Caco-2 (cell line): Measurements from ENCODE around the gene LNPEP. TPM values are rescaled to one million over a fixed set of nuclear protein-coding genes. Genes with fewer than 3 reads are reported as not detected.

ENCODE experiments used
- BruUV-seq: library from RNA; stranded (reverse); fragments of 400-500 nt; replicated peaks from 2 replicates; lab custom pipeline; 2021; lab: Mats Ljungman, UMichigan
- CTCF ChIA-PET: fragments of 300-600 bp; sonication (Branson Sonifier 250); formaldehyde crosslinking; loops from one replicate; lab custom pipeline; 2022; ENCODE audit warnings: antibody characterized with exemption; lab: Charles Lee
- POLR2A ChIA-PET: fragments of 300-600 bp; sonication (Branson Sonifier 250); formaldehyde crosslinking; loops from one replicate; lab custom pipeline; 2022; ENCODE audit warnings: antibody characterized with exemption; lab: Charles Lee
- DNase-seq, 2 experiments: peaks; one replicate each; pipeline versions ENCODE4 v3.0.0 to v3.0.0-alpha.2; 2020 to 2022
- H3K27me3 ChIP-seq: replicated peaks from 2 replicates; pipeline ENCODE4 v1.6.0; 2011; ENCODE audit warnings: low read length; ENCODE audit not compliant: control insufficient read depth, insufficient read depth
- H3K36me3 ChIP-seq: 2 replicates; pipeline ENCODE4 v1.5.1; 2011; ENCODE audit warnings: low read length; ENCODE audit not compliant: control insufficient read depth, insufficient read depth
- H3K4me1 ChIP-seq: fragments of 250-450 bp; sonication (Bioruptor Pico); 2 replicates; pipeline ENCODE4 v1.5.1; 2020; ENCODE audit warnings: mild to moderate bottlenecking
- H3K4me3 ChIP-seq: 2 replicates; pipeline ENCODE4 v1.5.1; 2011; ENCODE audit warnings: low read depth, mild to moderate bottlenecking, control low read depth, low read length
- H3K9me3 ChIP-seq: fragments of 250-450 bp; sonication (Bioruptor Pico); 2 replicates; pipeline ENCODE4 v1.5.1; 2020; ENCODE audit warnings: mild to moderate bottlenecking, moderate library complexity
- H3K27ac Mint-ChIP-seq: one replicate; pipeline ENCODE4 v1.8.0; 2022; ENCODE audit warnings: mixed read lengths; ENCODE audit not compliant: unreplicated experiment
- H3K27me3 Mint-ChIP-seq: one replicate; pipeline ENCODE4 v1.8.0; 2022; ENCODE audit warnings: mixed read lengths; ENCODE audit not compliant: insufficient read depth, unreplicated experiment
- H3K36me3 Mint-ChIP-seq: one replicate; pipeline ENCODE4 v1.8.0; 2022; ENCODE audit warnings: mild to moderate bottlenecking, mixed read lengths; ENCODE audit not compliant: insufficient read depth, unreplicated experiment
- H3K4me1 Mint-ChIP-seq: one replicate; pipeline ENCODE4 v1.8.0; 2022; ENCODE audit warnings: low read depth, mixed read lengths; ENCODE audit not compliant: unreplicated experiment
- H3K4me3 Mint-ChIP-seq: one replicate; pipeline ENCODE4 v1.8.0; 2022; ENCODE audit warnings: mild to moderate bottlenecking, moderate library complexity, mixed read lengths; ENCODE audit not compliant: unreplicated experiment
- H3K9me3 Mint-ChIP-seq: one replicate; pipeline ENCODE4 v1.8.0; 2022; ENCODE audit warnings: mixed read lengths; ENCODE audit not compliant: unreplicated experiment
- CTCF ChIP-seq, 2 experiments: fragments of 200-600 bp in 1 of 2; IDR thresholded peaks; 1 replicate in 1 of 2; 2 replicates in 1 of 2; pipeline versions ENCODE4 v1.5.1 to v1.8.0; 2011 to 2022; ENCODE audit warnings: antibody characterized with exemption in 1 of 2, control low read depth in 1 of 2, inconsistent platforms in 1 of 2, low read depth in 1 of 2, low read length in 1 of 2, mild to moderate bottlenecking in 1 of 2, moderate library complexity in 1 of 2; ENCODE audit not compliant: insufficient read depth in 1 of 2, severe bottlenecking in 1 of 2, unreplicated experiment in 1 of 2
- intact Hi-C: fragments of 100-400 bp; cut with micrococcal nuclease; formaldehyde crosslinking; loops from one replicate; pipeline ENCODE4 v1.10.0; 2022; ENCODE audit not compliant: unreplicated experiment
- total RNA-seq: library from RNA; stranded (reverse); gene quantifications from 2 replicates; pipeline ENCODE4 v1.2.3, GENCODE V29; 2022

Gene LNPEP
- total RNA-seq, 1 experiment from 2014 or later: 21.4 TPM

GRCh38 chr5:96931605-96932004, 4.3 kb upstream of the LNPEP start:
- ChIA-PET POLR2A (no interaction called here), CTCF (interaction anchor here (0.6 kb wide), 1 partner anchor 198 kb away, joined by 4 read pairs; no protein-coding TSS in a partner anchor)
- Histone ChIP-seq H3K36me3 (no peaks in the 10 kb centered on the region), H3K4me3 (no peak overlapping the region), H3K4me1 (peaks cover 8% of the 10 kb centered on the region; the same call in 1 of the 2 replicates), H3K27me3 (no peaks in the 10 kb centered on the region), H3K9me3 (no peaks in the 10 kb centered on the region)
- Mint-ChIP-seq H3K9me3 (no peaks in the 10 kb centered on the region), H3K4me1 (peaks cover 17% of the 10 kb centered on the region), H3K27me3 (no peaks in the 10 kb centered on the region), H3K36me3 (peaks cover 23% of the 10 kb centered on the region), H3K4me3 (no peak overlapping the region), H3K27ac (no peak overlapping the region)
- intact Hi-C loops: loop anchor here (10.0 kb wide), 2 partner anchors 317 to 1993 kb away; partner anchors contain the start of gene CHD1
- no TSS peak for BruUV-seq
- TF ChIP-seq CTCF (IDR thresholded peaks at IDR 0.05; ENCODE audit: insufficient read depth in 1 of 2, low read depth in 1 of 2, low read length in 1 of 2, severe bottlenecking in 1 of 2, unreplicated experiment in 1 of 2): no peak
- DNase-seq: no peak

GRCh38 chr5:96932026-96932425, 3.9 kb upstream of the LNPEP start:
- no peak for TF ChIP-seq CTCF (IDR thresholded peaks at IDR 0.05; ENCODE audit: insufficient read depth in 1 of 2, low read depth in 1 of 2, low read length in 1 of 2, severe bottlenecking in 1 of 2, unreplicated experiment in 1 of 2)
- no peak for DNase-seq
- no peaks in the 10 kb centered on the region for H3K36me3 ChIP-seq
- no peaks in the 10 kb centered on the region for H3K9me3 ChIP-seq
- ChIA-PET POLR2A (no interaction called here), CTCF (no interaction called here)
- no peaks in the 10 kb centered on the region for H3K27me3 Mint-ChIP-seq
- peaks cover 17% of the 10 kb centered on the region for H3K4me1 Mint-ChIP-seq
- H3K27ac Mint-ChIP-seq: no peak overlapping the region
- H3K27me3 ChIP-seq: no peaks in the 10 kb centered on the region
- H3K4me1 ChIP-seq: peaks cover 9% of the 10 kb centered on the region; the same call in 1 of the 2 replicates
- H3K9me3 Mint-ChIP-seq: no peaks in the 10 kb centered on the region
- no peak overlapping the region for H3K4me3 Mint-ChIP-seq
- BruUV-seq: no TSS peak
- no peak overlapping the region for H3K4me3 ChIP-seq
- intact Hi-C loops: loop anchor here (10.0 kb wide), 2 partner anchors 317 to 1993 kb away; partner anchors contain the start of gene CHD1
- H3K36me3 Mint-ChIP-seq: peaks cover 23% of the 10 kb centered on the region

DNA sequence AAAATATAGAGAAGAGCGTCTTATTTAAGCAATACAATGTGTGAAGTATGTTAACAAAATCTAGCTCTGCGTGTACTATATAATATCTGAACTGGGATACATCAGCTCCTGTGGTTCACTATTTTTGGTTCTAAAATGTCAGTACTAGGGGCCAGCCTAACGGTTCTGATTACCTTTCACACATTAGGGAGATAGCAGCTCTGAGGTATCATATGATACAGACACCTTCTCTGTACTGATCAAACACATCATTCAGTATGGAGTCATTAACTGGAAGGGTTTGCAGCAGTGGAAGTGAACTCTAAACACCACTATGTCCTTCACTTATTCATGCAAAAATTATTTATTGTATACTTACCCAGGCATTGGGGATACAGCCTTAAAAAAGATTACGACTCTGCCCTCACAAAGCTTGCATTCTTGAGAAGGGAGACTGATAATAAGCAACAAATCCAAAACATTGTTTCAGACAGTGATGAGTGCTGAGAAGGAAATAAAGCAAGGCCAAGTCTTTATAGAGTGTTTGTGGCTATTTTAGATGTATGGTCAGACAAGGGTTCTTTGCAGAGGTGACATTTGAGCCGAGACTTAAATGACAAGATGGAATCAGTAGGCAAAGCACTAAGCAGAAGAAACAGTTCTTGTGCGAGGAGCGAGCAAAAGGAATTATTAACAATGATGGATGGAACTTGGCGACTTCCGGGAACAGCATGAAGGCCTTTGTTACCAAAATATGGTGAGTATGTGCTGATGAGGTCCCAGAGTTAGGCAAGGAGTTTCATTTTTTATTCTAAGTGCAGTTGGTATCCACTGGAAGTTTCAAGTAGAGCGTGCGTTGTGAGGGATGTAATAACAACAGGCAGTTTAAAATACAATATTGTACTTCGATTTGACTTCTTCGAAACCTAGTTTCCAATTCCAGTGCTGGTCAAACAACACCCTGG, 1.8 kb upstream of the LNPEP start:
- TF ChIP-seq CTCF (IDR thresholded peaks at IDR 0.05; ENCODE audit: insufficient read depth in 1 of 2, low read depth in 1 of 2, low read length in 1 of 2, severe bottlenecking in 1 of 2, unreplicated experiment in 1 of 2): no peak
- BruUV-seq: TSS peak; percentile 56
- peak overlapping the region; percentile 90 for H3K4me3 ChIP-seq
- no peaks in the 10 kb centered on the region for H3K36me3 ChIP-seq
- H3K9me3 ChIP-seq: no peaks in the 10 kb centered on the region
- H3K27me3 ChIP-seq: no peaks in the 10 kb centered on the region
- POLR2A ChIA-PET: no interaction called here
- Mint-ChIP-seq H3K4me3 (peak overlapping the region; percentile 97), H3K27ac (peak overlapping the region; percentile 97), H3K36me3 (peaks cover 23% of the 10 kb centered on the region), H3K4me1 (peaks cover 24% of the 10 kb centered on the region), H3K9me3 (no peaks in the 10 kb centered on the region), H3K27me3 (no peaks in the 10 kb centered on the region)
- no peak for DNase-seq
- CTCF ChIA-PET: interaction anchor here (1.0 to 1.4 kb wide), 2 partner anchors 65 to 182 kb away, joined by 3 to 4 read pairs; no protein-coding TSS in a partner anchor
- intact Hi-C loops: loop anchor here (1.0 to 10.0 kb wide), 5 partner anchors 25 to 1991 kb away; partner anchors contain the start of genes CHD1, ERAP1 and ERAP2
- H3K4me1 ChIP-seq: peaks cover 13% of the 10 kb centered on the region; the same call in 1 of the 2 replicates
